GDM1 (cell line): ENCODE data around the gene BID.

Experiments used
- DNase-seq: peaks from one replicate; lab custom pipeline; 2025; lab: John Stamatoyannopoulos, UW

BID gene

GRCh38 chr22:17783773-17784480 lies 9.7 kb upstream of the BID start:
- DNase-seq, result no peak

GRCh38 chr22:17783312-17783711 lies 9.0 kb upstream of the BID start:
- DNase-seq, result no peak

GRCh38 chr22:17782621-17783020 lies 8.4 kb upstream of the BID start:
- no peak for DNase-seq

GRCh38 chr22:17782158-17782557 lies 7.9 kb upstream of the BID start:
- DNase-seq, result no peak

- no peak for DNase-seq
These were observed 7.2 kb upstream of the BID start for GRCh38 chr22:17781319-17782031.

- DNase-seq, result no peak
These were observed 6.6 kb upstream of the BID start for GRCh38 chr22:17780741-17781318.

GRCh38 chr22:17780116-17780740 lies 6.0 kb upstream of the BID start:
- no peak for DNase-seq

GRCh38 chr22:17779286-17780115 lies 5.2 kb upstream of the BID start:
- DNase-seq, result no peak

- DNase-seq, result no peak
These were observed 4.2 kb upstream of the BID start for GRCh38 chr22:17778412-17778976.

- no peak for DNase-seq
These were observed 3.4 kb upstream of the BID start for GRCh38 chr22:17777717-17778044.

GRCh38 chr22:17777005-17777716 lies 2.9 kb upstream of the BID start:
- DNase-seq, result peak; percentile 68

GRCh38 chr22:17775781-17776465 lies 1.7 kb upstream of the BID start:
- no peak for DNase-seq

- no peak for DNase-seq
These were observed 837 bp upstream of the BID start for GRCh38 chr22:17774926-17775685.

GRCh38 chr22:17773606-17774205 lies 563 bp downstream of the BID start:
- no peak for DNase-seq

- DNase-seq, result no peak
These were observed 1.2 kb downstream of the BID start for GRCh38 chr22:17772958-17773605.

GRCh38 chr22:17772249-17772957 lies 1.9 kb downstream of the BID start:
- DNase-seq, result no peak

GRCh38 chr22:17770180-17771077 lies 3.8 kb downstream of the BID start:
- no peak for DNase-seq
